GM18526 (cell line): ENCODE results near the gene GAD1.

Experiments used
- POLR2A ChIP-seq: IDR thresholded peaks from 3 replicates; pipeline ENCODE4 v1.6.1; 2011; ENCODE audit not compliant: insufficient read length; ENCODE audit errors: extremely low read depth

The GAD1 gene

GRCh38 chr2:170816504-170817092, at the start of gene GAD1:
Gene GAD1, plus strand, starts transcription at chr2:170816887. Its CDS starts 1,705 bp downstream, at chr2:170818592.
- no peak for TF ChIP-seq POLR2A

DNA sequence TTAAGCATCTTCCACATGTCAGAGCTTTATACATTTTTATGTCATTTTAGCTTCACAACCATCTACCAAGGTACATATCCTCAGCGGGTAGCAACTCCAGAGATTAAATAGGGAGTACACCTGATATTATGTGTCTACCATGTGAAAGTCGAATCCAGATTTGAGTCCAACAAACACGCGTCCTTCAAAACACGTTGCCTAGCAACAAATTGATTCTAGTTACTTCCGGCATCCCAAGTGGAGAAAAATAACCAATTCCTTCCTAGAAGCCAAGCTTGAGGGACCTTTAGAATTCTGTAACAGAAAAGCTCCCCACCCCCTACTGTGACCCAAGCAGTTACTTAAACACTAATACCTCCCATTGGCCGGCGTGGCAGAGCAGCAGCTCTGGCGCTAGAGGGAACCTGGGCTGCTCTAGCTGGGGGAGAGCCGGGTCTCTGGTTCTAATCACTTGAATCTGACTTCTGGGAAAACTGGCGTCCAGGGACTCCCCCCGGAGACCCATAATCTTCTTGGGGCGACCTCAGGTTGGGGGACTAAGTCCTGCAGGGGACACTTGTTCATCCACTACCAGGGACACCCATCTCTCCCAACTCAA, 46.6 kb upstream of the GAD1 start, which contains the start of gene ERICH2:
Gene ERICH2, plus strand, starts transcription at position 371 of the 598 bp plus-strand sequence. CDS start 304 bp downstream, outside the sequence.
- TF ChIP-seq POLR2A, result no peak

DNA sequence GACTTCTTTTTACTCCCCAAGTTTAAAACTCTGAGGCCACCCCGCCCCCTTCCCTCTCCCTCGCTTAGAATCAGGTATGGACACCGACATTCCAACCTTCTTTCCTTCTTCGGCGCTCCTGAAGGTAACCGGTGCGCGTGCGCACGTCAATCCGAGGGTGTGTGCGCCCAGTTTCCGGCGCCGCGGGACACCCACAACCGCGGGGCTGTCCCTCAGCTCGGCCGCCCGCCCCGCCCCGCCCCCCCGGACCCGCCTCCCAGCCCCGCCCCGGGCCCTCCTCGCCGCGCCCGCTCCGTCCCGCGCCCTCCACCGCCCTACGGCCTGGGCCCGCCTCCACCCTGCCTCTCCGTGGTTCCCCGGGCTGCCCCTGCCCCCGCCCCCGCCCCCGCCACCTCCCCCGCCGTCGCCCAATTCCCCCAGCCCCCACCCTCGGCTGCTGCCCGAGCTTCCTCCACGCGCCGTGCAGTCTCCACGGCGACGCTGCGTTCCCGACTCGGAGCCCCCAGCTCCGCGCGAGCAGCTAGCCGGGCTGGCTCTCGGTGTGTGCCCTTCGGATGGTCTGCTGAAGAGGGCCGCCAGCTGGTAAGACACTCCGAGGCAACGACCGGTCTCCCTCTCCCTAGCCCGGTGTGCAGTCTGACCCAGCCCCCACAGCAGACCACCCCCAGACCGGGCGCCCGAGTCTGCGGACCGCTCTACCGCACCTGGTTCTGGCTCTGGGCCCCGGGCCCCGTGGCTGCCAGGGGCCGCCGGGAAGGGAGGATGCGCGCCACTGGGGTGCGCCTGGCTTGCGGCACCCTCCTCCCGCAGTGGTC, 45.9 kb upstream of the GAD1 start:
- no peak for TF ChIP-seq POLR2A

GRCh38 chr2:170771421-170771937, 45.2 kb upstream of the GAD1 start:
- TF ChIP-seq POLR2A, result no peak

GRCh38 chr2:170772295-170772694, 44.4 kb upstream of the GAD1 start:
- no peak for TF ChIP-seq POLR2A

- TF ChIP-seq POLR2A, result no peak
These were observed 42.6 kb upstream of the GAD1 start for GRCh38 chr2:170774074-170774473.

GRCh38 chr2:170778900-170779299, 37.8 kb upstream of the GAD1 start:
- no peak for TF ChIP-seq POLR2A

DNA sequence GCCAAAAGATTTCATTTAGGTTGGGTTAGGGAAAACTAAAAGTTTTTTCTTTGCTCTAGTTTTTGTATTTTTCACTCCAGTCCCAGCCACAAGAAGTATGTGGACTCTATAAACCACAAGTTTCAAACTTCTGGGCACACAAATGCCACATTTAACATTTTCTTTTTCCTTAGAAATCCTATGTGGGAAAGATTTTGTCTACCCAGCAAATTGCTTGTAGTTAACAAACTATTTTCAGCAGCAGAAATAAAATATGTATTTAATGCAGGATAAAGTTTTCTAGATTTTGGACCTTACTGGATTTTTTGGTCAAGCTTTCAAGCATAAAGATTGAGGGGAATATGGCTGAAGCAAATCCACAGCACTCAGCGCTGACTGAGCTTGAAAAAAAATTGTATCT, 37.4 kb upstream of the GAD1 start:
- TF ChIP-seq POLR2A, result no peak

DNA sequence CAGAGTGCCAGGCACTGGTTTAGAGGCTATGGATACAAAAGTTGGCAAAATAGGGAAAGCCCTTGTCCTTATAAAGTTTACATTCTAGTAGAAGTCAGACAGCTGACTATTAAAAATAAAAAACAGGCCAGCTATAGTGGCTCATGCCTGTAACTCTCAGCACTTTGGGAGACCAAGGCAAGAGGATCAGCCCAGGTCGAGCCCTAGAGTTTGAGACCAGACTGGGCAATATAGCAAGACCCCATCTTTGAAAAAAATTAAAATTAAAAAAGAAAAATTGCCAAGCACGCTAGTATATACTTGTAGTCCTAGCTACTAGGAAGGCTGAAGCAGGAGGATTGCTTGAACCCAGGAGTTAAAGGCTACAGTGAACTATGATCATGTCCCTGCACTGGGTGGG, 34.0 kb upstream of the GAD1 start:
- TF ChIP-seq POLR2A, result no peak

- no peak for TF ChIP-seq POLR2A
These were observed 33.1 kb upstream of the GAD1 start for GRCh38 chr2:170783549-170783948.

DNA sequence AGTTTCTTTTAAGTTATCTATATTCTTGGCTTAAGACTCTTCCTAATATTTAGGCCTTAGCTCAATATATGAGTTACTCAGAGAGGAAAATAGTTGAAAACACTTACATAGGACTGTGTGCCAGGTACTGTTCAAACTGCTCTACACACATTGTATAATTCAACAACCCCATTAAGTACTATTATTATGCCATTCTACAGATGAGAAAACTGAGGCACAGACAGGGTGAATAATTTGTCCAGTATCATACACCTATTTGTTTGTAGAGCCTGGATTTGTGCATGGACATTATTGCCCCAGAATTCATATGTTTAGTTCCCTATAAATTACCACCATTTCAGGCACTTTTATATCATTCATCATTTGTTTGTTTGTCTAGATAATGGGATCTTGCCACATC, 17.7 kb upstream of the GAD1 start:
- TF ChIP-seq POLR2A, result no peak

DNA sequence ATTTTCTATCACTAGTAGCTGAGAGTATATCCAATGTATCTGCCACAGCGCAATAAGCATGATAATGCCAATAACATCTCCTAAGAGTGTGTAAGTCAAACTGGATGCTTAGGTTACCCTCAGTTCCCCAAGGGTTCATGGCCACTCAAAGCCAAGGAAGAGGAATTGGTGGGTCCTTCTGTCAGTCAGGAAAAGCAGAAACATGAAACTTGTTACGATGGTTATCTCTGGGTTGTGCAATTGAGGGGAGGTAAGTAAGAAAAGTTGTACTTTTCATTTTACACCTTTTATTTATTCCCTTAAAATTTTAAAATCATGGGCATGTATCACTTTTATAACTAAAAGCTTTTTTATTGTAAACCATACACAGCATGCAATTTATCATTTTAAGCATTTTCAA, 10.1 kb upstream of the GAD1 start:
- TF ChIP-seq POLR2A, result no peak

- no peak for TF ChIP-seq POLR2A
These were observed 3.7 kb upstream of the GAD1 start for GRCh38 chr2:170812710-170813600.

DNA sequence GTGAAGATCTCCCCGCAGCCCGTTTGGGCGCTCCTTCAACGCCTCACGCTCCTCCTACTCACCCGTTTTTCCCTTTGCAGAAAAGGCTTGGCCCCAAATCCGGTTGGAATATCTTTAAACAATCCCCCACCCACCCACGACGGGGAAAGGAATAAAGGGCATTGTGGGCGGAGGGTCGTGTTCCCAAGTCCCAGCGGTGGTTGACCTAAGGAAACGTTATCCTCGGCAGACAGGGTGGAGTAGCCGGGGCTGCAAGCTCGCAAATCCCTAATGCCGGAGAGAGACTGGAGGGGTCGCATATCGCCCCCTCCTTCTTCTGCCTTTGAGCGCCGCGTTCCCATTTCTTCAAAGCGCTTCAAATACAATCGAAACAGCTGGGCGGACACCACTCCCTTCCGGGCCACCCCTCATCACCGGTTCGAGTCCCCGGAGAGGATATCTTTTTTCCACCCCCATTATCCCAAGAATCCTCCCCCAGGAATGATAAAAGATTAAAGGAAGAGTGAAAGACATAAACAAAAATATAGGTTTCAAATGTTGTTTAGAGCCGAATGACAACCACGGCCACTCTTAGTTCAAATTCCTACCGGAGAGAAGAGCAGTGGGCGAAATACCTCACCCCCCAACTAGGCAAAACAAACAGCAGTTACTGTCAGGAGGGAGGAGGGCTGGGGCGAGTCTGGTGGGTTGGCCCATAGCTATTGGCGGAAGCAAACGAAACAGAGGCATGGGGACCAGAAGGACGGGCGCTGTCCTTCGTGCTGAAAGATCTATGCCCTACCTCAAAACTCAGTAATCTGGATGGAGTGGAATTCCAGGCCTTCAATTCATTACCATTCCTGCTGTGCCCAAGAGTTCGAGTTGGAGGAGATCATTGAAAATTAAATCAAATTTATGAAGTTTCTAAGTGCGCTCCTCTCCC, 2.8 kb upstream of the GAD1 start:
- no peak for TF ChIP-seq POLR2A
